HG03060 (cell line): Measurements from ENCODE around the gene INO80C.

Experiments used
- ATAC-seq: cut with Tn5 transposase; IDR thresholded peaks from one replicate; pipeline ENCODE4 v1.9.1; 2021; ENCODE audit warnings: low read depth, moderate number of reproducible peaks; ENCODE audit not compliant: unreplicated experiment

INO80C gene

DNA sequence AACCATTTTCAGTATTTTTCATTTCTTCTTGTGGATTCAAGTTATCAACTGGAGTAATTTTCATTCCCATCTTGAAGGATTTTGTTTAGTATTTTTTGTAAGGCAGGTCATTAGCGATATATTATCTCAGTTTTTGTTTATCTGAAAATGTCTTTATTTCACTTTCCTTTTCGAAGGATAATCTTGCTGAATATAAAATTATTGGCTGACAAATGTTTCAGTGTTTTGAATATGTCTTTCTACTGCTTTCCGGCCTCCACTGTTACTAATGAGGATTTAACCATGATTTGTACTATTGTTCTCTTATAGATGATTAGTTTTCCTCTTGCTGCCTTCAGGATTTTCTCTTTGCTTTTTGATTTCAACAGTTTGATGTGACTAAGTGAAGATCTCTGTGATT, 62.4 kb downstream of the INO80C start:
- ATAC-seq = no peak

- ATAC-seq = no peak
These were observed 65.2 kb downstream of the INO80C start for GRCh38 chr18:35432565-35433001.

- no peak for ATAC-seq
These were observed 66.4 kb downstream of the INO80C start for GRCh38 chr18:35431374-35431741.

- ATAC-seq = no peak
These were observed 66.9 kb downstream of the INO80C start for GRCh38 chr18:35430721-35431373.

DNA sequence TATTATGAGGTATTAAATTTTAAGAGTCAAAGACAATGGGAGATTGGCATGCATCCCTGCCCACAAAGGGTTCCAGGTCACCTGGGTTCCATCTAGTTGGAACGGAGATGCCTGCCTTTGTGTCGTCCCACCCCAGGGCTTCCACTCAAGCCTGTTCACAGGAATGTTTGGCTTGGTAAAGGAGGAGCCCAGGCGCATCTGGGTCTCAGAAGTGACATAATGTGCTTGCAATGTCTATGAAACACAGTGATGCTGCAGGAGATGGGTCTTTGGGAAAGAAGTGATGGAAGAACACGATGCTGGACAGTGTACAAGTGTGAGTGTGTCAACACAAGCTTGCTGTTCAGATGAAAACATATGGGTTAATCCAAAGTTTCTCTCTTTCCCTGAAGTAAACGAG, 71.0 kb downstream of the INO80C start:
- ATAC-seq = no peak

GRCh38 chr18:35424356-35424755, 73.4 kb downstream of the INO80C start:
- ATAC-seq = no peak

DNA sequence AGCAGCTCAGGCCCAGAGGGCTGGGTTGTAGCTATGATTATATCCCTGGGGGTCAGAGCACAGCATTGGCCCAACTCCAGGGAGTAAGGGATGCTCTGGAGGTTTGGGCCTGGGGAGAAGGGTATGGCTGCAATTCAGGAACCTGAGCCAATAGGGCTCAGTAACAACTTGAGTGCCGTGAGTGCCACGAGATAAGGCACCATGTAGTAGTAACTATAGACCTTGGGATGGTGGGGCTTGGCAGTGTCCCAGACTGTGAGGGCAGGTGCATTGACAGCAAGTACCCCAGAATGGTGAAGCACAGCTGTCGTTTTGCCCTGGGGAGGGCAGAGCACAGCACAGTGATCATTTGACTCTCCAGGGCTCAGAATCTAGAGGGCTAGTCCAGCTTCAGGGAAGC, 75.5 kb downstream of the INO80C start:
- ATAC-seq = no peak

- no peak for ATAC-seq
These were observed 79.2 kb downstream of the INO80C start for GRCh38 chr18:35418610-35419009.
